Fibroblast of pulmonary artery (primary cell): ENCODE results near the gene ATXN1.

ENCODE experiments used
- DNase-seq: peaks from one replicate; pipeline ENCODE4 v3.0.0-alpha.2; 2010; ENCODE audit warnings: low read depth
- H3K4me3 ChIP-seq: replicated peaks from 2 replicates; pipeline ENCODE4 v1.5.1; 2011; ENCODE audit warnings: low read depth, mild to moderate bottlenecking, control low read depth, low read length, moderate library complexity
- CTCF ChIP-seq: IDR thresholded peaks from 2 replicates; pipeline ENCODE4 v1.5.1; 2011; ENCODE audit warnings: mild to moderate bottlenecking, control low read depth, low read length, inconsistent platforms; ENCODE audit errors: missing control alignments

Gene ATXN1

DNA sequence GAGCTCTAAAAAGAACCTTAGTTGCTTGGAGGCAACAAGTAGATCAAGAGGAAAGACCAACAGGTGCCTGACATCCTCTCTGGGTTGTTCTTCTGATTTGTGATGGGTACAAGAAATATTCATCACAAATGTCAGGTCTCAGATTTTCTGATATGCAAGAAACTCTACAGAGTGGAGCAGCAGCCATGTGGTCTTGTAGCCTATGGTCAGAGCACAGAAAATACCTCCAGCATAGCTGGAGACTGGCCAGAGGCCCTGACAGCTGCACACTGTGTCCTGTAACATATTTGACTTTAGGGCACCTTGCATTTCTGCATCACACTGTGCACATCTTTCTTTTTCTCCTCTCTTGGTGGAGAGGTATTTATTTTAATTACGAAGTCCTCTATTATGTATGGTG, 406.6 kb downstream of the ATXN1 start:
- no peak for DNase-seq
- H3K4me3 ChIP-seq, result no peak overlapping the region
- no peak for TF ChIP-seq CTCF

GRCh38 chr6:16352821-16353438, 408.3 kb downstream of the ATXN1 start:
- no peak for DNase-seq
- H3K4me3 ChIP-seq, result no peak overlapping the region
- TF ChIP-seq CTCF, result no peak

GRCh38 chr6:16352258-16352635, 409.0 kb downstream of the ATXN1 start:
- no peak overlapping the region for H3K4me3 ChIP-seq
- TF ChIP-seq CTCF, result no peak
- peak; percentile 76 for DNase-seq

GRCh38 chr6:16349544-16349943, 411.7 kb downstream of the ATXN1 start:
- no peak overlapping the region for H3K4me3 ChIP-seq
- DNase-seq, result no peak
- TF ChIP-seq CTCF, result no peak

DNA sequence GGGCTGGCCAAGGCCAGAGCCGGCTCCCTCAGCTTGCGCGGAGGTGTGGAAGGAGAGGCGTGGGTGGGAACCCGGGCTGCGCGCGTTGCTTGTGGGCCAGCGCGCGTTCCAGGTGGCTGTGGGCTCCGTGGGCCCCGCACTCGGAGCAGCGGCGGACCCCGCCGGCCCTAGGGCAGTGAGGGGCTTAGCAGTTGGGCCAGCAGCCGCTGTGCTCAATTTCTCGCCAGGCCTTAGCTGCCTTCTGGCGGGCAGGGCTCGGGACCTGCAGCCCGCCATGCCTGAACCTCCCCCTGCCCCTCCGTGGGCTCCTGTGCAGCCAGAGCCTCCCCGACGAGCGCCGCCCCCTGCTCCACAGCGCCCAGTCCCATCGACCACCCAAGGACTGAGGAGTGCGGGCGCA, 414.4 kb downstream of the ATXN1 start:
- DNase-seq, result no peak
- no peak overlapping the region for H3K4me3 ChIP-seq
- TF ChIP-seq CTCF, result no peak

GRCh38 chr6:16345449-16346330, 415.6 kb downstream of the ATXN1 start:
- no peak for TF ChIP-seq CTCF
- DNase-seq, result peak; percentile 65
- no peak overlapping the region for H3K4me3 ChIP-seq
